ENCODE measurements around the gene FMNL3.

FMNL3 gene

DNA sequence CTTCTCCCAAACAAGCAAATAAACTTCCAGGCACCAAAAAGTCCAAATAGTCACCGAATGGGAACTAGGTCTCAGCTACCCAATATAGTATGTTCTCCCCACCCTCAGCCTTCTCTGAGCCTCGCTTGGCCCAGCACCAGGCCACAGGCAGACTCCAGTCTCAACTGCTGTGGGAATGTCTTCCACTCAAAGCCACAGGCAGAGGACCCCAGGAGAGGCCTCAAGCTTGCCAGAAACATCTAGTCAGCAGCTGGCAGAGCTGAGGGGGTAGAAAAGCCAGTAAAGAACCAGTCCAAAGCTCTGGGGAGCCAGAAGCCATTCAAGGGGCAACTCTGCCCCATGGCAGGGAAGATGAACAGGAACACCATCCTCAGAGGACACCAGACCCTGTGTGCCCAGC, 41.8 kb downstream of the FMNL3 start:
- no peaks in the 10 kb centered on the region for H3K9me3 ChIP-seq (ENCODE audit: low read length)
- no peaks in the 10 kb centered on the region for H3K27me3 ChIP-seq (ENCODE audit: insufficient read depth, low read length)
- H3K4me3 ChIP-seq (ENCODE audit: low read length), result no peak overlapping the region
- H3K36me3 ChIP-seq (ENCODE audit: insufficient read depth, low read length), result peaks cover 10% of the 10 kb centered on the region
- no peaks in the 10 kb centered on the region for H3K4me1 ChIP-seq (ENCODE audit: insufficient read depth, low read length)
- no peak overlapping the region for H2AFZ ChIP-seq (ENCODE audit: low read depth, low read length)

DNA sequence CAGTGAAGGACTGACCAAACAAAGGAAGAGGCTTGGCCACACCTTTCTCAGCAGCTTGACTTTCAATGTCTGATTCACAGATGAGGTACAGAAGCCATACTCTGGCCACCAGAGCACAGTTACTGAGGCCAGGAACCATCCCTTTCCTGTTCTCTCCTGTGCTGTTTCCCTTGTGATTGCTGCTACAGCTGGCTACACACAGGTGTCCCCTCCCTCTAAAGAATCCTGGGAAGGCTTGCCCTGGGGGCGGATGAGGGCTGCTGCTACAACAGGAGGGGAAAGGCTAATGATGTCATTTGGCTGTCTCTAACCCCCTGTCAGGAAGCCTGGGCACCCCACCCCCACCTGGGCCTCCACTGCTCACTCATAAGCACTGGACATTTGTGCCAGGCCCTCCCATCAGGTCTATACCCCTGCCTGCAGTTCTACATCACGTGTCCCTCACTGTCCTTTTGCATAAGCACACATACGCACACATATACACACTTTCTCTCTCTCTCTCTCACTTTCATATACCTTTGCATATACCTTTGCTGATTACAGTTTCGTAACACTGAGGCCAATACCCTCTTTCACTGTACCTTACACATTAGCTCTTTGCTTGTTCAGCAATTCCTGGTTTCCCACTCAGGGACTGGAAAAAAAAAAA, 42.5 kb downstream of the FMNL3 start:
- Histone ChIP-seq H3K27me3 (ENCODE audit: insufficient read depth, low read length) (no peaks in the 10 kb centered on the region), H3K4me1 (ENCODE audit: insufficient read depth, low read length) (no peaks in the 10 kb centered on the region), H2AFZ (ENCODE audit: low read depth, low read length) (no peak overlapping the region), H3K36me3 (ENCODE audit: insufficient read depth, low read length) (peaks cover 13% of the 10 kb centered on the region), H3K4me3 (ENCODE audit: low read length) (no peak overlapping the region), H3K9me3 (ENCODE audit: low read length) (no peaks in the 10 kb centered on the region)

DNA sequence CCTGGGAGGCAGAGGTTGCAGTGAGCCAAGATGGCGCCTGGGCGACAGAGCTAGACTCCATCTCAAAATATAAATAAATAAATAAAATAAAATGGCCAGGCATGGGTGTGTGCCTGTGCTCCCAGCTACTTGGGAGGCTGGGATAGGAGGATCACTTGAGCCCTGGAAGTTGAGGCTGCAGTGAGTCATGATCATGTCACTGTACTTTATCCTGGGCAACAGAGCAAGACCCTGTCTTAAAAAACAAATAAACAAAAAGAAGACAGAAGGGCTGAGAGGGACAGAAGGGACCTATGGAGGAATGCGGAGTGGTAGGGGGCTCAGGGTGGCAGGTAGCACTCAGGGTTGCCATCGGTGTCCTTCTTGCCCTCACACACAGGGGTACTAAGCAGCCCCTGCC, 43.0 kb downstream of the FMNL3 start:
- Histone ChIP-seq H2AFZ (ENCODE audit: low read depth, low read length) (no peak overlapping the region), H3K9me3 (ENCODE audit: low read length) (no peaks in the 10 kb centered on the region), H3K27me3 (ENCODE audit: insufficient read depth, low read length) (no peaks in the 10 kb centered on the region), H3K36me3 (ENCODE audit: insufficient read depth, low read length) (peaks cover 16% of the 10 kb centered on the region), H3K4me3 (ENCODE audit: low read length) (no peak overlapping the region), H3K4me1 (ENCODE audit: insufficient read depth, low read length) (no peaks in the 10 kb centered on the region)

DNA sequence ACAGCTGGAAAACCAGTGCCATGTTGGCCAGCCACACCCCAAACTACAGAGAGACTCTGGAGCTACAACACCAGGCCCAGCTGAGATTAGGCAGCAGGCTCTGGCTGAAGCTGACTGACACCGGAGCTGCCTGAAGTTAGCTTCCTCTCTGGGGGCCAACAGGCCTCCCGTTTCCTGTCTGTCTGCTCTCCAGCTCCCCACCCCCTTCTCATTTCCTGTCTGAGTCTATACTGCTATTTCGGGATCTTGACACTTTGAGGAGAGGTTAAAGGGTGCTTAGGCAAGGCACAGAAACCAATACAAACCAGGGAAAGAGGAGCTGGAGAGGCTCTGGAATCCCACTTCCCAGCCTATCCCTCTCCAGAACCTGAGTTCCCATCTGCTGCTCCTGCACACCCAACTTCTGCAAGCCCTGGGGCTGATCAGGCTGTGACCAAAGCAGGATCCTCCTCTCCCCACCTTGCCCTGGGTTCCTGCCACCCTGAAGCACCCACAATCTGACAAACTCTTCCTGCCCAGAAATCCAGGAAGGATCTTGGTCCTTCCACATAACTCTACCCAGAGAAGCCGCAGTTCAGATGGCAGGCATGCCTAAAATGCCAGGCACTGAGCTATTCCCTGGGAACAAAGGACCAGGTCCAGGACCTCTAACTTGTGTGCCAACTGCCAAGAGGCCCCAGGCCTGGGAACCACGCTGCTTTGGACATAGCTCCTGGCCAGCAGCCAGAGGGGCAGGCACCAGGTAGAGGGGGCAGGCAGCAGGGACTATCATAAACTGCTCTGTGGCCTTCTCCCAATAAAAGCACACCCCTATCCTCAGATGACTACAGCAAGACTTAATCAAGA, 44.0 kb downstream of the FMNL3 start:
- Histone ChIP-seq H3K36me3 (ENCODE audit: insufficient read depth, low read length) (peaks cover 19% of the 10 kb centered on the region), H3K27me3 (ENCODE audit: insufficient read depth, low read length) (no peaks in the 10 kb centered on the region), H2AFZ (ENCODE audit: low read depth, low read length) (no peak overlapping the region), H3K4me3 (ENCODE audit: low read length) (no peak overlapping the region), H3K9me3 (ENCODE audit: low read length) (no peaks in the 10 kb centered on the region), H3K4me1 (ENCODE audit: insufficient read depth, low read length) (no peaks in the 10 kb centered on the region)

GRCh38 chr12:49661746-49662145, 45.5 kb downstream of the FMNL3 start:
- H3K4me3 ChIP-seq (ENCODE audit: low read length), result no peak overlapping the region
- no peak overlapping the region for H2AFZ ChIP-seq (ENCODE audit: low read depth, low read length)
- peaks cover 33% of the 10 kb centered on the region for H3K36me3 ChIP-seq (ENCODE audit: insufficient read depth, low read length)
- no peaks in the 10 kb centered on the region for H3K9me3 ChIP-seq (ENCODE audit: low read length)
- H3K4me1 ChIP-seq (ENCODE audit: insufficient read depth, low read length), result no peaks in the 10 kb centered on the region
- H3K27me3 ChIP-seq (ENCODE audit: insufficient read depth, low read length), result no peaks in the 10 kb centered on the region

DNA sequence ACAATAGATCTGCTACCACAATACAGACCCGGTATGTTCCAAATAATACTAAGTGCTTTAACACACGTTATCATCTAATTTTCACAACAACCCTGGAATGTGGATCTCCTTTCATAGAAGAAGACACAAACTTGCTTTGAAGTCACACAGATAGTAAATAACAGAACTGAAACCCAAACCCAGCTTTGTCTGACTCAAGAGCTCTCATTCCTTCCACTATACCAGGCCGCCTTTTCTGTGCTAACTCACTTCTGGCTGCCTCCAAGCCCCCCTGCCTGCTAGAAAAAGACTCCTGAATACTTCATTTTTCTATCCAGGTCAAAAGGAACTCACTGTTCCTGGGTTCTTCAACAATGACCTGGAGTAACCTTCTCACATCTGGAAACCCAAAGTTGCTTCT, 46.0 kb downstream of the FMNL3 start:
- H3K4me3 ChIP-seq (ENCODE audit: low read length), result no peak overlapping the region
- no peak overlapping the region for H2AFZ ChIP-seq (ENCODE audit: low read depth, low read length)
- no peaks in the 10 kb centered on the region for H3K4me1 ChIP-seq (ENCODE audit: insufficient read depth, low read length)
- H3K27me3 ChIP-seq (ENCODE audit: insufficient read depth, low read length), result no peaks in the 10 kb centered on the region
- H3K36me3 ChIP-seq (ENCODE audit: insufficient read depth, low read length), result peaks cover 39% of the 10 kb centered on the region
- H3K9me3 ChIP-seq (ENCODE audit: low read length), result no peaks in the 10 kb centered on the region

DNA sequence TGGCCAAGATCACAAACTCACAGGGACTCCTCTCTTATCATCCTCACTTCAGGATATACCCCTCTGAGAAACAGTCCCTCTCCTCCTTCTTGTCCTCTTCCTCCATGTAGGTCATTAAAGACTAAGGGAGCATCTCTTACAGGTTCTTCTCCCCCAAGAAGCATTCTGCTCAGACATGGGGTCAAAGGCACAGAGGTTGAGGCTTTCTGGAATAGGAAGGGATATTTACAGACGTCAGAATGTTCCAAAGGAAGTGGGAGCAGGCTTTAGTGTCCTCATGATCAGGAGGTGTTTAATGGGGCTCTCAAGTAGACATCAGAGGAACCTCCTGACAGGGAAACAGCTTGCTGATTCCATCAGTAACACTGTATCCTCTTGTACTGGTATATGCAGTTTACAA, 47.5 kb downstream of the FMNL3 start:
- H3K4me3 ChIP-seq (ENCODE audit: low read length), result no peak overlapping the region

GRCh38 chr12:49658276-49658675, 48.9 kb downstream of the FMNL3 start:
- Histone ChIP-seq H3K27me3 (ENCODE audit: insufficient read depth, low read length) (no peaks in the 10 kb centered on the region), H3K4me3 (ENCODE audit: low read length) (no peak overlapping the region), H3K4me1 (ENCODE audit: insufficient read depth, low read length) (no peaks in the 10 kb centered on the region), H3K9me3 (ENCODE audit: low read length) (no peaks in the 10 kb centered on the region), H3K36me3 (ENCODE audit: insufficient read depth, low read length) (peaks cover 64% of the 10 kb centered on the region), H2AFZ (ENCODE audit: low read depth, low read length) (no peak overlapping the region)

More for the DNA sequence above, 47.5 kb downstream of the FMNL3 start:
- Histone ChIP-seq H3K9me3 (ENCODE audit: low read length) (no peaks in the 10 kb centered on the region), H2AFZ (ENCODE audit: low read depth, low read length) (no peak overlapping the region), H3K36me3 (ENCODE audit: insufficient read depth, low read length) (peaks cover 49% of the 10 kb centered on the region), H3K27me3 (ENCODE audit: insufficient read depth, low read length) (no peaks in the 10 kb centered on the region), H3K4me1 (ENCODE audit: insufficient read depth, low read length) (no peaks in the 10 kb centered on the region)

DNA sequence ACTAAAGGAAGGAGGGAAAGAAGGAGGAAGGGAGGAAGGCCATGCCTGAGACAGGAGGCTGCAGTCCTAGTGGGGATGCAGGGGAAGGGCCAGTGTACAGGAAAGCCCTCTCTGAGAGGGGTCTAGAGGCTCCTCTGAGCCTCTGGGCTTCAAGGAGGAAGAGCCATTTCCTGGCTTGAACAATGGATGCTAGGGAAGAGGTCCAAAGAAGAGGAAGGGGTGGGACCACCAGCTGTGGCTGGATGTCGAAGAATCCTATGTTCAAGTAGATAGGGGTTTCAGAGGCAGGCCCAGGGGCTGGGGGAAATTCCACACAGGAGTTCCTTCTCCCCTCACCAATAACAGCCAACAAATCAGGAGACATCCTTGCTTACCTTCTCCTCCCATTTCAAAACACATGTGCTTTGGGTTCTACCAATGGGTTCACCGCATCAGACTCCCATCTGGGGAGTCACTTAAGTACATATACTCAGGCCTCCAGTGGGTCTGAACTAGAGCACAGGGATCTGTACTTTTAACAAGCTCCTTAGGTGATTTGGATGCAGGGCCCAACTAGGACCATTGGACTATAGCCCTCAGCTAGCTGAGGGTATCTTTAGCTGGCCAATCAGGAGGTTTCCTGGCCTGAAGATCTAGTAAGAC, 51.5 kb downstream of the FMNL3 start:
- Histone ChIP-seq H3K4me1 (ENCODE audit: insufficient read depth, low read length) (no peaks in the 10 kb centered on the region), H2AFZ (ENCODE audit: low read depth, low read length) (no peak overlapping the region), H3K9me3 (ENCODE audit: low read length) (no peaks in the 10 kb centered on the region), H3K4me3 (ENCODE audit: low read length) (no peak overlapping the region), H3K36me3 (ENCODE audit: insufficient read depth, low read length) (peaks cover 72% of the 10 kb centered on the region), H3K27me3 (ENCODE audit: insufficient read depth, low read length) (no peaks in the 10 kb centered on the region)

DNA sequence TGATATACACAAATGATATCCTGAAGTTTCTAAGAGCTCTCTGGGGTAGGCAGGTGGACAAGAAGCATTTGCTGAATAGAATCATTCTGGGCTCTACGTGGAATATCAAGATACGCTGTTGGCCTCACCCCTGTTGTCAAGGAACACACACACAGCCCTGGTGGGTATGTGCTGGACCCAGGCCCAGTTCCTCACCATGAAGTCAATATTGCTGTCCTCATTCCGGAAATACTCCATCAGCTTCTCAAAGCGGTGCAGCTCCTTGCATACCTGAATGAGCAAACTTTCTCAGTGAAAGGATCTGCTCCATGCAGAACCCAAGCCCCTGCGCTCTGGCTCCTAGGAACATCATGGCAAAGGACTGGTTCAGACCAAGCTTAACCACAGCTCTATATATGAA, 52.5 kb downstream of the FMNL3 start:
- H3K9me3 ChIP-seq (ENCODE audit: low read length), result no peaks in the 10 kb centered on the region
- H3K4me1 ChIP-seq (ENCODE audit: insufficient read depth, low read length), result no peaks in the 10 kb centered on the region
- H3K36me3 ChIP-seq (ENCODE audit: insufficient read depth, low read length), result peaks cover 74% of the 10 kb centered on the region
- no peaks in the 10 kb centered on the region for H3K27me3 ChIP-seq (ENCODE audit: insufficient read depth, low read length)
- H2AFZ ChIP-seq (ENCODE audit: low read depth, low read length), result no peak overlapping the region
- no peak overlapping the region for H3K4me3 ChIP-seq (ENCODE audit: low read length)

DNA sequence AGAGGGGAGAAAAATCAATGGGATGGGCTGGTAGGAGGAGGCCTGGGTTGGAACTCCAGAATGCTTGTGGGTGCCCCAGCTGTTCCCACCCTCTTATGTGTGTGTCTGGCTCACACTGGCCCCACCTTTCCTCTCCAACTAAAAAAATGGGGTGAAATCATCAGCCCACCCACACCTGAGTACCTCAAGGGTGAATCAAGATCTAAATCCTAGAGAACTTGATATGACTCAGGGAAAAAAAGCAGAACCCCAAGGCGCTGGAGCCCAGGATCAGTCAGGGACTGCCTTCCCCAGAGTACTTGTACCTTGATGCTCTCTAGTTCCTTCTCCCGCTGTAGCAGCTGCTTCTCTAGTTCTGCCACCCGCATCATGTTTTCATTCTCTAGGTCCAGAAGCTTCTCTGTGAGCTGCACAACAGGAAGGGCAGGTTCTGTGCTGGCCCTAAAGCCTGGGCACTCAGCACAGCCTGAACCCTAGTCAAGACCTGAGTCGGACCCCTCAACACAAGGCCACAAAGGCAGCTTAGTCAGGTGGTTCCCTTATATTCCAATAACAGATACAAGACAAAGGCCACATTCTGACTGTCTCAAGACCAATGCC, 54.2 kb downstream of the FMNL3 start:
- H3K4me1 ChIP-seq (ENCODE audit: insufficient read depth, low read length), result no peaks in the 10 kb centered on the region
- H3K27me3 ChIP-seq (ENCODE audit: insufficient read depth, low read length), result no peaks in the 10 kb centered on the region
- no peak overlapping the region for H3K4me3 ChIP-seq (ENCODE audit: low read length)
- H2AFZ ChIP-seq (ENCODE audit: low read depth, low read length), result no peak overlapping the region
- H3K9me3 ChIP-seq (ENCODE audit: low read length), result no peaks in the 10 kb centered on the region
- peaks cover 82% of the 10 kb centered on the region for H3K36me3 ChIP-seq (ENCODE audit: insufficient read depth, low read length)

DNA sequence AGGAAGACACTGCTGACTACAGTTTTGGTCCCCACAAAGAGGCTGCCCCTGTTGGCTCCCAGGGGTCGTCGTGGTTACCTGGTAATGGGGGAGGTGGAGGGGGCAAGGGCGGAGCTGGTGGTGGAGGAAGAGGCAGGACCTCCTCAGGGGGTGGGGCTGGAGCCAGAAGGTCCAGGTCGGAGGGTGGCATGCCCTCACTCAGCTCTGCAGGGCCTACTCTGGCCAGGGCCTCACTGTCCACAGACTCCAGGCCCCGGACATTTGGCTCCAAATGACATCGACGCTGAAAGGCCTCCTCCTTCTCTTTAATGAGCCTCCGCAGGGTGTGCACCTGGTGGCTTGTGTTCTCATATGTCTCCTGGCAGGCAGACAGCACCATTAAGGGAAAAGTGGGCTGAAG, 55.4 kb downstream of the FMNL3 start:
- Histone ChIP-seq H2AFZ (ENCODE audit: low read depth, low read length) (no peak overlapping the region), H3K9me3 (ENCODE audit: low read length) (no peaks in the 10 kb centered on the region), H3K27me3 (ENCODE audit: insufficient read depth, low read length) (no peaks in the 10 kb centered on the region), H3K4me3 (ENCODE audit: low read length) (no peak overlapping the region), H3K36me3 (ENCODE audit: insufficient read depth, low read length) (peaks cover 79% of the 10 kb centered on the region), H3K4me1 (ENCODE audit: insufficient read depth, low read length) (no peaks in the 10 kb centered on the region)

- Histone ChIP-seq H2AFZ (ENCODE audit: low read depth, low read length) (no peak overlapping the region), H3K4me1 (ENCODE audit: insufficient read depth, low read length) (no peaks in the 10 kb centered on the region), H3K27me3 (ENCODE audit: insufficient read depth, low read length) (no peaks in the 10 kb centered on the region), H3K4me3 (ENCODE audit: low read length) (no peak overlapping the region), H3K36me3 (ENCODE audit: insufficient read depth, low read length) (peaks cover 80% of the 10 kb centered on the region), H3K9me3 (ENCODE audit: low read length) (no peaks in the 10 kb centered on the region)
These were observed 57.3 kb downstream of the FMNL3 start for GRCh38 chr12:49649892-49650291.

Data from neuron (in vitro differentiated cells).